NCI-H2196 treated with DMSO at 0.1 percent for 48 hours (cell line): ENCODE measurements around the gene NECAB2.

ENCODE experiments used
- DNase-seq: peaks from one replicate; lab custom pipeline; 2025; ENCODE audit not compliant: unreplicated experiment; lab: John Stamatoyannopoulos, UW

The NECAB2 gene

GRCh38 chr16:83951544-83951943 is 16.5 kb upstream of the NECAB2 start:
- DNase-seq, result no peak

DNA sequence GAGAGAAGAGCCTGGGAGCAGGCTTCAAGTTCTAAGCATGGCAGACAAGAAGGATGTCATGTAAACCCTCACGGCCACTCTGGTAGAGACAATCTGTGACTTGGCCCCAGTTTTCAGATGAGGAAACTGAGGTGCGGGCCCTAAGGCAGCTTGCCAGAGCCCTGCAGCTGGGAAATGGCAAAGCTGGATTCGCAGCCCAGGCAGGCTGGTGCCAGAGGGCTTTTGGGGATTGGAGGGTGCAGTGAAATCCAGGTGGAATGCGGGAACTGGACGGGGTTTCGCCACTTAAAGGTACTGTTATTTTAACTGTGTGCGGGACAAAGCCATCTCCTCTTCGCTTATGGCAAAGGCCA is 15.5 kb upstream of the NECAB2 start:
- DNase-seq, result no peak

- DNase-seq, result peak; percentile 70
Measured at GRCh38 chr16:83952940-83953795, 14.9 kb upstream of the NECAB2 start, which contains the start of gene OSGIN1. Gene OSGIN1 (plus strand): TSS chr16:83953240. CDS start chr16:83957672, 4,432 bp downstream.

DNA sequence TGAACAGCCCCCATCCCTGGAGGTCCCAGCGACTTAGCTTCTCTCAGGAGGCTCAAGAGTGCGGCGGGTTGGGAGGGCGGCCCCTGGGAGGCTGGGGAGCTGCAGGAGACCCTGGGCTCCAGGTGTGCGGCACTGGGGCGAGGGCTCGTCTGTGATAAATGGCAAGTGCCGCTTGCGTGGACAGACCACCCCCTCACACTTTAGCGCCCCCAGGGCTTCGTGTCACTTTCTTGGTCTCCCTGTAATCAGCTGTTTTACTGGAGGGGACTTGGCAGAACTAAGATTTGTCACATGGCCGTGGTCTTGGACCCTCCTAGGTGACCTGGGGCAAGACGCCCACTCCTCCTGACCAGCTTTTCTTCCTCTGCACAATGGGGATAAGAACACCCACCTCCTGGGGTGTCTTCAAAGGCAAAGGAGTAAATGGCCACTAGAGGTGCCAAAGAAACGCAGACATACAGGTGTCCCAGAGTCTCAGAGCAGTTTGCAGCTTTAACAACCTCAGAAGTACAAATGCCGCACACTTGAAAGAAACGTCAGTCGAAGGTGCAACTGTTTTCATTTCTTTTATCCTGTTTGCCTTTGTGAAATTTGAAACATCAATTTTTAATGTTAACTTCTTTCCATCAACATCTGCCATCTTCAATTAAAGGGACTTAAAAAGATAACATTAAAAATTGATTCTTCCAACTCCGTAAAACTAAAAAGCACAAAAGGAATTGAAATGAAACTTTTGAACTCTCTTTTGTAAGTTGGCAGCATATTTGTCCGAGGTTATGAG is 14.1 kb upstream of the NECAB2 start:
- no peak for DNase-seq

DNA sequence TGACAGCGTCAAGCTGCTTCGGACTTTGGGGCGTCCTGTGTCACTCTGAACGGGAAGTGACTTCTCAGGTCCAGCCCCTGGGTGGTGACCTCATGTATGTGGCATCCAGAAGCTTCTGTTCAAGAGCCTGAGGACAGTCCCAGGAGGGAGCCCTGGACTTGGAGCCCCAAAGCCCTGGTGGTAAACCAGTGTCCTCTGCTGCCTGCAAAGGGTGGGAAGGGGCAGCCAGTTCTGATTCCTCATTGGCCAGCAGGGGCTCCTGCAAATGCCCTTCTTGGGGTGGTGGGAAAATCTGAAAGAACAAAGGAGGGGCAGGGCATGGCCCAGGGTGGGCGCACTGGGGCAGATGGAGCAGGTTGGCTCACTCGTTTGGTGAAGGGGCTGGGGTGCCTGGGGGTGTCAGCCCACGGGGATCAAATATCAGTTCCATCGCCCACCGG is 13.4 kb upstream of the NECAB2 start:
- no peak for DNase-seq

GRCh38 chr16:83955218-83956130 is 12.6 kb upstream of the NECAB2 start:
- DNase-seq, result no peak

DNA sequence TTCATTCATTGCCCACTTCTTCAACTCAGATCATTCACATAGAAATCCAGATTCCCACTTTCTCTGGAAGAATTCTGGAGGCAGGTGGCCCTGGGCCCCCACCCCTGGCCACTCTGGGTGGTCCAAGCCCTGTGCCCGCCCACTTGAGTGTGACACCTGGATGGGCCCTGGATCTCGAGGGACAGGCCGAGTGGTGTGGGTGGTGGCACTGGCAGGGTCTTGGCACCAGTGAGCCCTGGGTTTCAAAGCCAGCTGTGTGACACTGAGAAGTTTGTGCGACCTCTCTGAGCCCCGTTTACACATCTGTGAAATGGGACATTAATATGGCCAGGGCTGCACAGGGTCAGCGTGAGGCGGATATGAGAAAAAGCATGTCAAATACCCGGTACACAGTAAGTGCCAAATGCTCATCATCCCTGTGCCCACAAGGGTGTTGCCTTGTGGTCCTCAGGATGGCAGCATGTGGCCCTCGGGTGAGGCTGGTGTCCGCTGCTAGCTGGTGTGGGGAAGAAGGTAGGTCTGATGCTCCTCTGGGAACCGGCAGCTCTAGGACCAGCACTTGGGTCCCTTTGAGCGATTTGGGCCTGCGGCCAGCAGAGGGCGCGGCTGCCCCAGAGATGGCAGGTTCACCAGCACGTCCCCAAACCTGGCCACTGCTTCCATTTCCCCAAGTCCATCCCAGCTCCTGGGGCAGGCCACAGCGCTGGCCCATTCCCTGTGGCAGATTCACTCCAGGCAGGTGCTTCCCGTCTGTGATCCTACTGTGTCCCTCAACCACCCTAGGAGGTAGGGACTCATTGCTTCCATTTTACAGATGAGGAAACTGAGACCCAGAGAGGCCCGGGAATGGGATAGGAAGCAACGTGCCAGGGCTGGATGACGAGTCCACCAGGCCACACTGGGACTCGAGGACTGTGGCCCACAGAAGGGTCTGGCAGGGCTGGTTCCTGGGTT is 11.4 kb upstream of the NECAB2 start:
- no peak for DNase-seq

DNA sequence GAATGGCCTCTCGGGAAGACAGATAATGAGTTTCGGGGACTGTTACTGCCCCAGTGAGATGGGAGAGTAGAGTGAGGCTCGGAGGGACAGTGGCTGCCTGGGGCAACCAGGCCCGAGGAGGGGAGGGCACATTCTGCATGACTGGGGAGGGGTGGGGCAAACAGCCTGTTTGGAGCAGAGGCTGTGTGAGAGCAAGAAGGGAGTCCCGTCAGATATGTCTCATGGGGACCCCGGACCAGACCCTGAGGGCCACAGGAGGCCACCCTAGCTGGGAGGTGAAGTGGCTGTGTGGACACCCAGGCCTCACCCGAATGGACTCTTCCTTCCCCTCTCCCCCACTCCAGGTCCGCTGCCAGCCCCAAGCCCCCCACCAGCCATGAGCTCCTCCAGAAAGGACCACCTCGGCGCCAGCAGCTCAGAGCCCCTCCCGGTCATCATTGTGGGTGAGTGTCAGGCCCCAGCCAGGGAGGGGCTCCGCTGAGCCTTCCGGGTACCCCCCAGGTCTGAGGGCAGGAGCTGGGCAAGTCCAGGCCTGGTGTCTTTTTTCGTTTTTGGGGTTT is 10.7 kb upstream of the NECAB2 start:
- DNase-seq, result no peak

DNA sequence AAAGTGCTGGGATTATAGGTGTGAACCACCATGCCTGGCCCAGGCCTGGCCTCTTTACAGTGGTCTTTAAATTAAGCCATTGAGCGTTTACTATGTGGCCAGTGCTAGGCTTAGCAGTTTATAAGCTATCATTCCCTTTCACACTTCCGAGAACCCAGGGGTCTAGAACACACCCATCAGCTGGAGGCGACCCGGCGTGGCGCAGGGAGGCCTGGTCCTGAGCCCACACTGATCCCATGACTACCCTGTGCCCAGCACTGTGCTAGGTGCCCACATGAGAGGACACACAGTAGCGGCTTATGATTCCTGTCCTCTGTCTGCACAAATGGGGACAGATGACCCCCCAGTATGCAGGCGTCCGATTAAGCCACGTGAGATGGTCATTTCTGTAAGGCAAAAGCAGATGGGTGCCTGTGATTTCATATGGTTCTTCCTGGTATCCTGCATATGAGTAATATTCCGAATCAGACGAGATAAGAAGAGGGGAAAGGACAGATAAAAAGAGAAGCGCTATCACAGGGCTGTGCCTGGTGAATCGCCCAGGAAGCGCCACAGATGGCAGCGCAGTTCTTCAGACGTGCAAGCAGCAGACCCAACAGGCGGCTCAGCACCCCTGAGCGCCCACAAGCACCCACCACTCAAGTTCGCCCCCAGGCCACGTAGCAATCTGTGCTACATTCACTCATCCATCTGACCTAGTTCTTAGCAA is 9.8 kb upstream of the NECAB2 start:
- DNase-seq, result no peak

- DNase-seq, result no peak
Measured at GRCh38 chr16:83958846-83959565, 9.0 kb upstream of the NECAB2 start.

DNA sequence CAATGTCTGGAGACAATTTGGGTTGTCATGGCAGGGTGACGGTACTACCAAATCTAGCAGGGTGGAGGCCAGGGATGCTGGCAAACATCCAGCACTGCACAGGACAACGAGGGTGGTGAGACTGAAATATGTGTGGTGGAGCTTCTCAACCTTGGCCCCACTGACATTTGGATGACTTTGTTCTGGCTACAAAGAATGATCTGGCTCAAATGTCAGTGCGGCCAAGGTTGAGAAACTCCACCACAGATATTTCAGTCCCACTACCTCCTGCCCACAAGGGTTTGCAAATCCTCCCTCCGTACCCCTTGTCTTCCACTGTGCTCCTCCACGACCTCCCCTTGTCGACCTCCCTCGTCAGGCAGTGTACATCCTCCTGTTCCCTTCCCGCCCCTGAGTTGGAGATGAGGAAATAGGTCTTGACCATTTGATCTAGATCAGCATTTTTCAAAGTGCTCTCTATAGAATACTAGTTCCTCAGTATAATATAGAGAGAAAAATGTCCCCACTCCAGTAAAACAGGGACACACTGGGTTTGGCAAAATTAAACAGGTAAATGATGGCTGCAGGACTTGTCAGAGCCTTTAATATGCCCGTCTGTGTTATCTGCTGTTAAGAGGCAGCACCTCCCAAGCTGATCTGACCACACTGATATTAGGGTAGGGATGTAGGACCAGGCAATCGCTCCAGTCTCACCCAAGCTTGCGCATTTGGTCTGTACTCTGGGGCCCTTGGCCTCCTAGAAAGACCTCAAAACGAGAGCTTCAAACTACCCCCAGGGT is 8.2 kb upstream of the NECAB2 start:
- DNase-seq, result no peak

GRCh38 chr16:83960521-83961249 is 7.4 kb upstream of the NECAB2 start:
- DNase-seq, result no peak

- DNase-seq, result no peak
Measured at GRCh38 chr16:83961591-83961990, 6.5 kb upstream of the NECAB2 start.

GRCh38 chr16:83963277-83964119 is 4.5 kb upstream of the NECAB2 start:
- no peak for DNase-seq

DNA sequence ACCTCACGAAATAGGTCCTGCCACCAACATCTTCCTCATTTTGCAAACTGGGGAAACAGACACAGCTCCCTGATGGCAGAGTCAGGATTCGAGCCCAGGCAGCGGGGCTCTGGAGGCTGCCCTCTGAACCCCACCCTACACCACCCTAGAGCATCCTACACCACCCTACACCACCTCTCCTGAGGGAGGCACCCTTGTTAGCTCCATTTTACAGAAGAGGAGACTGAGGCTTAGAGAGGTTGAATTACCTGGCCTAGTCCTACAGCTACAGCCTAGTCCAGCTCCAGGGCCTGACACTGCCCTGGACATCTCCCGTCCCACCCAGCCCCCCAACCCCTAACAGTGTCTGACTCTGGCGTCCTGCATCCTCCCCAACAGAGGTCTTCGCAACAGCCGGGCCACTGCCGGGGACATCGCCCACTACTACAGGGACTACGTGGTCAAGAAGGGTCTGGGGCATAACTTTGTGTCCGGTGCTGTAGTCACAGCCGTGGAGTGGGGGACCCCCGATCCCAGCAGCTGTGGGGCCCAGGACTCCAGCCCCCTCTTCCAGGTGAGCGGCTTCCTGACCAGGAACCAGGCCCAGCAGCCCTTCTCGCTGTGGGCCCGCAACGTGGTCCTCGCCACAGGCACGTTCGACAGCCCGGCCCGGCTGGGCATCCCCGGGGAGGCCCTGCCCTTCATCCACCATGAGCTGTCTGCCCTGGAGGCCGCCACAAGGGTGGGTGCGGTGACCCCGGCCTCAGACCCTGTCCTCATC is 3.2 kb upstream of the NECAB2 start:
- DNase-seq, result no peak
